ENCODE measurements around the gene PPFIA2. TPM values are rescaled to one million over a fixed set of nuclear protein-coding genes. Genes with fewer than 3 reads are reported as not detected.
"Not testable (repeated sequence)": the region's sequence is repeated elsewhere in the genome, so short reads cannot be mapped to it uniquely, and the experiment has no call there.

PPFIA2 gene
- total RNA-seq, 2 donors from 2014 or later, result 23.0 to 51.1 TPM

- Histone ChIP-seq H3K36me3 (no peaks in the 10 kb centered on the region), H3K4me3 (no peak overlapping the region), H3K4me1 (ENCODE audit: control insufficient read depth in 1 of 2, low read depth in 2 of 2) (peaks cover 0 to 17% of the 10 kb centered on the region in 2 donors), H3K27me3 (replicated peaks; ENCODE audit: insufficient read depth) (no peaks in the 10 kb centered on the region), H3K27ac (no peak overlapping the region), H3K9me3 (no peaks in the 10 kb centered on the region)
- DNase-seq (ENCODE audit: low spot score) (no peak), ATAC-seq (ENCODE audit: insufficient number of reproducible peaks, low FRiP score, low read depth) (no peak)
- TF ChIP-seq CTCF (IDR thresholded peaks at IDR 0.05), result no peak
Observed at GRCh38 chr12:81212996-81213696, 546.0 kb downstream of the PPFIA2 start.

- no peak for TF ChIP-seq CTCF (IDR thresholded peaks at IDR 0.05)
- no peaks in the 10 kb centered on the region for H3K36me3 ChIP-seq
- no peak for ATAC-seq (ENCODE audit: insufficient number of reproducible peaks, low FRiP score, low read depth)
Observed at GRCh38 chr12:81211306-81211705, 547.8 kb downstream of the PPFIA2 start.

GRCh38 chr12:81209772-81210225, 549.4 kb downstream of the PPFIA2 start:
- not testable (repeated sequence) for H3K27ac ChIP-seq; H3K36me3 ChIP-seq; H3K27me3 ChIP-seq (replicated peaks; ENCODE audit: insufficient read depth); H3K9me3 ChIP-seq; H3K4me3 ChIP-seq; DNase-seq (ENCODE audit: low spot score); ATAC-seq (ENCODE audit: insufficient number of reproducible peaks, low FRiP score, low read depth)
- H3K4me1 ChIP-seq (ENCODE audit: control insufficient read depth in 1 of 2, low read depth in 2 of 2), result peaks cover 0 to 17% of the 10 kb centered on the region in 2 donors

More at GRCh38 chr12:81211306-81211705, 547.8 kb downstream of the PPFIA2 start:
- Histone ChIP-seq H3K27ac (no peak overlapping the region), H3K4me3 (no peak overlapping the region), H3K27me3 (replicated peaks; ENCODE audit: insufficient read depth) (no peaks in the 10 kb centered on the region), H3K4me1 (ENCODE audit: control insufficient read depth in 1 of 2, low read depth in 2 of 2) (peaks cover 0 to 17% of the 10 kb centered on the region in 2 donors), H3K9me3 (no peaks in the 10 kb centered on the region)
- no peak for DNase-seq (ENCODE audit: low spot score)

- Histone ChIP-seq H3K27me3 (replicated peaks; ENCODE audit: insufficient read depth) (no peaks in the 10 kb centered on the region), H3K36me3 (no peaks in the 10 kb centered on the region), H3K4me1 (ENCODE audit: control insufficient read depth in 1 of 2, low read depth in 2 of 2) (peaks cover 0 to 17% of the 10 kb centered on the region in 2 donors), H3K27ac (no peak overlapping the region), H3K9me3 (no peaks in the 10 kb centered on the region), H3K4me3 (no peak overlapping the region)
- TF ChIP-seq CTCF (IDR thresholded peaks at IDR 0.05), result no peak
- ATAC-seq (ENCODE audit: insufficient number of reproducible peaks, low FRiP score, low read depth) (no peak), DNase-seq (ENCODE audit: low spot score) (no peak)
Observed at GRCh38 chr12:81209012-81209411, 550.1 kb downstream of the PPFIA2 start.

GRCh38 chr12:81208187-81208911, 550.8 kb downstream of the PPFIA2 start:
- no peak overlapping the region for H3K27ac ChIP-seq

More at GRCh38 chr12:81208187-81208911, 550.8 kb downstream of the PPFIA2 start:
- H3K36me3 ChIP-seq, result no peaks in the 10 kb centered on the region
- no peaks in the 10 kb centered on the region for H3K9me3 ChIP-seq
- no peak overlapping the region for H3K4me3 ChIP-seq
- no peaks in the 10 kb centered on the region for H3K27me3 ChIP-seq (replicated peaks; ENCODE audit: insufficient read depth)
- peaks cover 0 to 17% of the 10 kb centered on the region in 2 donors for H3K4me1 ChIP-seq (ENCODE audit: control insufficient read depth in 1 of 2, low read depth in 2 of 2)
- TF ChIP-seq CTCF (IDR thresholded peaks at IDR 0.05), result no peak
- no peak for ATAC-seq (ENCODE audit: insufficient number of reproducible peaks, low FRiP score, low read depth)
- no peak for DNase-seq (ENCODE audit: low spot score)
